Transverse colon (tissue), 4 donors: ENCODE measurements around the gene LRRC36. TPM values are rescaled to one million over a fixed set of nuclear protein-coding genes. Genes with fewer than 3 reads are reported as not detected.

Source experiments
- DNase-seq: peaks from one replicate; pipeline ENCODE4 v3.0.0-alpha.2; 2019
- H3K27ac ChIP-seq, 4 donors: fragments of 200-600 bp; sonication (generic); 2 replicates each; pipeline ENCODE4 v1.5.1; 2016 to 2018; ENCODE audit warnings: inconsistent platforms in 4 of 4
- H3K27me3 ChIP-seq: fragments of 200-600 bp; sonication (generic); 2 replicates; pipeline ENCODE4 v1.5.1; 2017; ENCODE audit warnings: inconsistent platforms
- H3K36me3 ChIP-seq, 4 donors: fragments of 200-600 bp; sonication (generic); 2 replicates each; pipeline ENCODE4 v1.5.1; 2017 to 2019; ENCODE audit warnings: inconsistent platforms in 4 of 4
- H3K4me1 ChIP-seq, 4 donors: fragments of 200-600 bp; sonication (generic); 2 replicates each; pipeline ENCODE4 v1.5.1; 2017 to 2020; ENCODE audit warnings: inconsistent platforms in 4 of 4
- H3K4me3 ChIP-seq, 4 donors: fragments of 200-600 bp; sonication (generic); 1 replicate in 1 of 4; 2 replicates in 3 of 4; pipeline versions ENCODE4 v1.5.1 to v1.6.1; 2017 to 2019; ENCODE audit warnings: inconsistent platforms in 4 of 4
- H3K9me3 ChIP-seq, 2 donors: fragments of 200-600 bp; sonication (generic); 2 replicates each; pipeline ENCODE4 v1.5.1; 2017 to 2019; ENCODE audit warnings: inconsistent platforms in 2 of 2
- EP300 ChIP-seq: sonication (generic); formaldehyde crosslinking; IDR thresholded peaks from one replicate; pipeline ENCODE4 v1.6.1; 2017; ENCODE audit warnings: antibody characterized with exemption, low read depth
- POLR2A ChIP-seq: fragments of 450-650 bp; IDR thresholded peaks from one replicate; pipeline ENCODE4 v1.6.1; 2016; ENCODE audit warnings: antibody characterized with exemption, mild to moderate bottlenecking, moderate library complexity
- POLR2AphosphoS5 ChIP-seq, 3 donors: sonication (generic); formaldehyde crosslinking; IDR thresholded peaks; one replicate each; pipeline ENCODE4 v1.6.1; 2016; ENCODE audit warnings: antibody characterized with exemption in 3 of 3
- WGBS, 2 donors: methylation state at CpG; one replicate each; pipeline ENCODE4 v1.1.5; 2018; ENCODE audit warnings: low coverage in 1 of 2; 5-methylcytosine and 5-hydroxymethylcytosine counted together
- in situ Hi-C, 4 donors: fragments of 200-750 bp; cut with MboI; loops; one replicate each; pipeline versions ENCODE4 v1.15.0 to v1.15.1; 2017; ENCODE audit warnings: low sequenced_read_pairs in 3 of 4, low pct_ligation_motif_present in 1 of 4, low pct_unique_long_range_greater_than_20kb in 1 of 4
- intact Hi-C: fragments of 100-400 bp; cut with DNase I; formaldehyde crosslinking; loops from one replicate; pipeline ENCODE4 v1.15.1; 2023; ENCODE audit warnings: low total_unique reads
- total RNA-seq, 4 donors: library from RNA; depleted of rRNA; stranded (reverse); fragments of >200 nt; gene quantifications; one replicate each; pipeline ENCODE4 v1.1.0, GENCODE V29; 2016
- TF ChIP-seq, protein P1 (sequence below), 5 experiments: fragments of 200-600 bp in 3 of 5; fragments of 450-650 bp in 2 of 5; sonication (generic) in 3 of 5; IDR thresholded peaks; 1 replicate in 2 of 5; 2 replicates in 3 of 5; pipeline ENCODE4 v1.5.1; 2016 to 2017; ENCODE audit warnings: antibody characterized with exemption in 5 of 5, inconsistent platforms in 3 of 5, mild to moderate bottlenecking in 2 of 5, moderate library complexity in 1 of 5

LRRC36 gene
- total RNA-seq, 4 donors from 2014 or later: 0.79 TPM; not detected in 3

DNA sequence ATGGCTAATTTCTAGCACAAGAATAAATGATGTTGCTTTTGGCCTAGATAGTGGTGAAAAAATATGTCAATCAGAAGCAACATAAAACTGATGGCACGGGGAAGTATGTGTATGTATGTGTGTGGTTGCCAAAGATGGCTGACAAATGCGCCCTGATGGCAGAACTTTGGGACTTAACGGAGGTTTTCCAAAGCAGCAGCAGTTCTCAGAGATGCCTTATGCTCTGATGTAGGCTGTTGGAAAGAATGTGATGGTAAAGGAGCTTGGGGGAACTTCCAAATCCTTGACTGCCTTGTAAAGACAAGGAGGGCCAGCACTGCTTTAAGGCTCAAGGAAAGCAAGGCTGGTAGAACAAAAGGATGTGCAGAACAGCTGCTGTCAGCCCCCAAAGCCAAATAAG is 16.1 kb upstream of the LRRC36 start:
- TF ChIP-seq POLR2A (no peak), POLR2AphosphoS5 (IDR thresholded peaks at IDR 0.05) (no peak), EP300 (no peak)
- TF ChIP-seq, protein P1, sequence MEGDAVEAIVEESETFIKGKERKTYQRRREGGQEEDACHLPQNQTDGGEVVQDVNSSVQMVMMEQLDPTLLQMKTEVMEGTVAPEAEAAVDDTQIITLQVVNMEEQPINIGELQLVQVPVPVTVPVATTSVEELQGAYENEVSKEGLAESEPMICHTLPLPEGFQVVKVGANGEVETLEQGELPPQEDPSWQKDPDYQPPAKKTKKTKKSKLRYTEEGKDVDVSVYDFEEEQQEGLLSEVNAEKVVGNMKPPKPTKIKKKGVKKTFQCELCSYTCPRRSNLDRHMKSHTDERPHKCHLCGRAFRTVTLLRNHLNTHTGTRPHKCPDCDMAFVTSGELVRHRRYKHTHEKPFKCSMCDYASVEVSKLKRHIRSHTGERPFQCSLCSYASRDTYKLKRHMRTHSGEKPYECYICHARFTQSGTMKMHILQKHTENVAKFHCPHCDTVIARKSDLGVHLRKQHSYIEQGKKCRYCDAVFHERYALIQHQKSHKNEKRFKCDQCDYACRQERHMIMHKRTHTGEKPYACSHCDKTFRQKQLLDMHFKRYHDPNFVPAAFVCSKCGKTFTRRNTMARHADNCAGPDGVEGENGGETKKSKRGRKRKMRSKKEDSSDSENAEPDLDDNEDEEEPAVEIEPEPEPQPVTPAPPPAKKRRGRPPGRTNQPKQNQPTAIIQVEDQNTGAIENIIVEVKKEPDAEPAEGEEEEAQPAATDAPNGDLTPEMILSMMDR (IDR thresholded peaks at IDR 0.05): no peak
- Histone ChIP-seq H3K4me1 (no peaks in the 10 kb centered on the region), H3K9me3 (no peaks in the 10 kb centered on the region), H3K27ac (peak overlapping the region in 1 of 4 donors; percentile 60), H3K36me3 (no peaks in the 10 kb centered on the region), H3K4me3 (no peak overlapping the region), H3K27me3 (no peaks in the 10 kb centered on the region)
- DNase-seq: no peak
- WGBS, 2 donors: 84 to 90% methylated on average over 3 of the region's 3 CpGs
- in situ Hi-C loops: no loop called here
- intact Hi-C loops: no loop called here

DNA sequence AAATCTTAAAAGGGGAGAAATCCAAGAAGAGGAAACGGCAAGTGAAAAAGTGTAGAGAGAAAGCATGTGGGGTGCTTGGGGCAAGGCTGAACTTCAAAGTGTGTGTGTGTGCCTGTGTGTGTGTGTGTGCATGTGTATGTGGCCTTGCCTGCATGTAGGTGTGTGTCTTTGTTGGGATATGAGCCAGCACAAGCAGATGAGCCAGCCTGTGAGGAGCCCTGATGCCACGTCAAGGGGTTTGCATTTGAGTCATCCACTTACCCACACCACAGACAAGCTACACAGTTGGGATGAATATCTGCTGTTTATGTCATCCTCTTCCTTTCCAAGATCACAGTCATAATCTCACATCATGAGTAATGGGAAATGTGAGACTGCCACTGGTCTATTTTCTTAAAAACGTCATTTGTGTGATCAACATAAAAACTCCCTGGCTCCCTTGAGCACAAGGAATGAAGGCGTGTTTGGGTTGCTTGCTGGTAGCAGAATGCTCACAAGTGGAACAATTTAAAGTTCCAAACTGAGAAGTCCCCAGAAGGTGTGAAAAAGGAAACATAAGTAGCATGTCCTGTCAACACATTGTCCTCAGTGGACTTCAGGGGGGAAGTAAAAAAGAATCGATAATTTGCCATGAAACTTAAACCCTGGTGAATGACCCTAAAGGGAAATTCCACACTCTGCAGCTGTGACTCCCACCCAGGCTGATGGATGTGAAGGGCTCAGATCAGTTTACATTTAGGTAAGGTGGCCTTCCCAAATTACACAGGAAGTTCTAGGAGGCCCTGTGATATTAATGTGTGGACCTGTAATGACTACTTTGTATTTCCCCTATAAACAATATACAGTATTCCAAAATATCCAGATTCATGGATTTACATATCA is 14.8 kb upstream of the LRRC36 start:
- TF ChIP-seq, protein P1 (IDR thresholded peaks at IDR 0.05): no peak
- TF ChIP-seq POLR2AphosphoS5 (IDR thresholded peaks at IDR 0.05): peak in 2 of 3 donors; percentile 13 to 39
- Histone ChIP-seq H3K9me3 (no peaks in the 10 kb centered on the region), H3K4me1 (no peaks in the 10 kb centered on the region), H3K27ac (peak overlapping the region; percentile 11 to 60 (median 44)), H3K36me3 (no peaks in the 10 kb centered on the region), H3K4me3 (no peak overlapping the region), H3K27me3 (no peaks in the 10 kb centered on the region)
- 35 to 58% methylated on average over 4 to 5 of the region's 5 CpGs for WGBS, 2 donors
- intact Hi-C loops (no loop called here), in situ Hi-C loops (no loop called here)
- no peak for DNase-seq

DNA sequence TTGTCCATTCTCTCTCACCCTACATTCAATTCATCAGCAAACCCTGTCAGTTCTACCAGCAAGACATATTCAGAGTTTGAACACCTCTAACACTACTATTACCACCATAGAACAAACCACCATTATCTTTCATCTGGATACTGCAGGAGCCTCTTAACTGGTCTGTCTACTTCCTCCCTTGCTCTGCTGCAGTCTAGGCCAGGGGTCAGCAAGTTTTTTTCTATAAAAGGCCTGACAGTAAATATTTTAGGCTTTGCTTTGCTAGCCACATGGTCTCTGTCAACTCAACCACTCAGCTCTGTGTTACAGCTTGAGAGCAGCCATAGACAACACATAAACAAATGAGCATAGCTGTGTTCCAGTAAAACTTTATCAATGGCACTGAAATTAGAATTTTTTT is 13.9 kb upstream of the LRRC36 start:
- in situ Hi-C loops (no loop called here), intact Hi-C loops (no loop called here)
- no peak for DNase-seq
- H3K4me3 ChIP-seq: no peak overlapping the region
- no peaks in the 10 kb centered on the region for H3K4me1 ChIP-seq
- TF ChIP-seq POLR2A (no peak), EP300 (no peak), POLR2AphosphoS5 (IDR thresholded peaks at IDR 0.05) (no peak)
- TF ChIP-seq, protein P1 (IDR thresholded peaks at IDR 0.05): no peak
- no peaks in the 10 kb centered on the region for H3K27me3 ChIP-seq
- no peaks in the 10 kb centered on the region for H3K9me3 ChIP-seq
- H3K36me3 ChIP-seq: no peaks in the 10 kb centered on the region
- H3K27ac ChIP-seq: peak overlapping the region; percentile 8 to 47 (median 34)

DNA sequence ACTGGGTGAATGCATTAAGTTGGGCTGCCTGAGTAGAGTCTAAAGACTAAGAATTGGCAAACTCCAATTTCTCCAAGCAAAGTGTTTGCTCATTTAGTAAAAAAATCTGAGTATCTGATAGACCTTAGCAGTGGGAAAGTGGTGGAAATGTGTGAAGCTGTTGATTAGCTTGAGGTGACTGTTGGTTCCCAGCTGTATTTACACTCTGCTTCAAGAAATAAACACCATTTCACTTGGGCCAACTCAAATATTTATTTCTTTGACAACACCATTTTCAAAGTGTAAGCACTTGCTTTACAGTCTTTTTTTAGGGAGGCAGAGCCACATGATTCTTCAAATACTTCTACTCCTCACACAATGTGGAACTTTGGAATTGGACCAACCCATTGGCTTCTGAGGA is 8.8 kb upstream of the LRRC36 start:
- no peak overlapping the region for H3K27ac ChIP-seq

More for the DNA sequence above, 8.8 kb upstream of the LRRC36 start:
- TF ChIP-seq EP300: no peak
- no peak for TF ChIP-seq POLR2AphosphoS5 (IDR thresholded peaks at IDR 0.05)
- TF ChIP-seq, protein P1 (IDR thresholded peaks at IDR 0.05): no peak
- no peak for TF ChIP-seq POLR2A
- Histone ChIP-seq H3K4me1 (no peaks in the 10 kb centered on the region), H3K9me3 (no peaks in the 10 kb centered on the region), H3K36me3 (no peaks in the 10 kb centered on the region), H3K4me3 (no peak overlapping the region), H3K27me3 (peaks cover 20% of the 10 kb centered on the region)
- in situ Hi-C loops (no loop called here), intact Hi-C loops (no loop called here)
- no peak for DNase-seq
